ENCODE data around the gene VWA5A. TPM values are rescaled to one million over a fixed set of nuclear protein-coding genes. Genes with fewer than 3 reads are reported as not detected.

VWA5A gene
- total and polyA plus RNA-seq, 2 donors (not counting 1 experiment from before 2014, with no cell fraction given), result 11.9 to 22.3 TPM

DNA sequence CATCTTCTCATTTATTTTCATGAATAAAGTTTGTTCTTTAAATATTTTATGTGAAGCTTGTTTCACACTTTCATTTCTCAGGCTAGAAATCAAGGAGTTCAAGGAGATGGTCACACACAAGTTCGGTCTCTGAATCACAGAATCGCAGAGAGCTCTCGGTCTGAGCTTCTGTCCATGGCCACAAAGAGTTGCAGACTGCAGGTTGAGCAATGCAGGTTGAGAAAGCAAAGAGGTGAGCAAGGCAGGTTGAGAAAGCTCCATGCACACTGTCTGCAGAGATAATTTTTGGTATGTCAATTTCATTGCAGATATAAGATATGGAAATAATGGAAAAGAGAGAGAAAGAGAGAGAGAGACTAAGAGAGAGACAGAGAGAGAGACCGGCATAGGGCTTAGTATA, 32.9 kb upstream of the VWA5A start:
- Histone ChIP-seq H3K4me1 (ENCODE audit: control insufficient read depth, extremely low read depth, insufficient read depth, low read length) (no peaks in the 10 kb centered on the region), H3K27me3 (ENCODE audit: control insufficient read depth, insufficient read depth, low read length) (no peaks in the 10 kb centered on the region), H3K27ac (ENCODE audit: insufficient read depth, low read length) (no peak overlapping the region), H3K79me2 (ENCODE audit: control insufficient read depth, insufficient read depth, low read length) (no peaks in the 10 kb centered on the region), H3K36me3 (ENCODE audit: control insufficient read depth, insufficient read depth, low read length) (no peaks in the 10 kb centered on the region), H3K4me3 (replicated peaks in 1 of 4; ENCODE audit: control extremely low read depth in 1 of 4, insufficient read depth in 1 of 4, low read depth in 3 of 4, low read length in 4 of 4) (no peak overlapping the region), H2AFZ (ENCODE audit: low read length) (no peak overlapping the region), H3K9ac (ENCODE audit: insufficient read depth, low read length) (no peak overlapping the region), H4K20me1 (ENCODE audit: control insufficient read depth, extremely low read depth, insufficient read depth, low read length) (no peaks in the 10 kb centered on the region), H3K9me3 (ENCODE audit: control insufficient read depth, insufficient read depth, low read depth, low read length) (no peaks in the 10 kb centered on the region), H3K4me2 (ENCODE audit: extremely low read depth, insufficient read depth, low read length) (no peak overlapping the region)
- no peak for DNase-seq (ENCODE audit: low read depth in 2 of 2)
- TF ChIP-seq, protein P1, sequence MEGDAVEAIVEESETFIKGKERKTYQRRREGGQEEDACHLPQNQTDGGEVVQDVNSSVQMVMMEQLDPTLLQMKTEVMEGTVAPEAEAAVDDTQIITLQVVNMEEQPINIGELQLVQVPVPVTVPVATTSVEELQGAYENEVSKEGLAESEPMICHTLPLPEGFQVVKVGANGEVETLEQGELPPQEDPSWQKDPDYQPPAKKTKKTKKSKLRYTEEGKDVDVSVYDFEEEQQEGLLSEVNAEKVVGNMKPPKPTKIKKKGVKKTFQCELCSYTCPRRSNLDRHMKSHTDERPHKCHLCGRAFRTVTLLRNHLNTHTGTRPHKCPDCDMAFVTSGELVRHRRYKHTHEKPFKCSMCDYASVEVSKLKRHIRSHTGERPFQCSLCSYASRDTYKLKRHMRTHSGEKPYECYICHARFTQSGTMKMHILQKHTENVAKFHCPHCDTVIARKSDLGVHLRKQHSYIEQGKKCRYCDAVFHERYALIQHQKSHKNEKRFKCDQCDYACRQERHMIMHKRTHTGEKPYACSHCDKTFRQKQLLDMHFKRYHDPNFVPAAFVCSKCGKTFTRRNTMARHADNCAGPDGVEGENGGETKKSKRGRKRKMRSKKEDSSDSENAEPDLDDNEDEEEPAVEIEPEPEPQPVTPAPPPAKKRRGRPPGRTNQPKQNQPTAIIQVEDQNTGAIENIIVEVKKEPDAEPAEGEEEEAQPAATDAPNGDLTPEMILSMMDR (conservative IDR thresholded peaks at IDR 0.05 in 1 of 2, IDR thresholded peaks at IDR 0.05 in 1 of 2; ENCODE audit: low read depth in 1 of 2, low read length in 2 of 2), result no peak
- no peak for TF ChIP-seq EZH2 (IDR thresholded peaks at IDR 0.05; ENCODE audit: low read length, missing control alignments)

DNA sequence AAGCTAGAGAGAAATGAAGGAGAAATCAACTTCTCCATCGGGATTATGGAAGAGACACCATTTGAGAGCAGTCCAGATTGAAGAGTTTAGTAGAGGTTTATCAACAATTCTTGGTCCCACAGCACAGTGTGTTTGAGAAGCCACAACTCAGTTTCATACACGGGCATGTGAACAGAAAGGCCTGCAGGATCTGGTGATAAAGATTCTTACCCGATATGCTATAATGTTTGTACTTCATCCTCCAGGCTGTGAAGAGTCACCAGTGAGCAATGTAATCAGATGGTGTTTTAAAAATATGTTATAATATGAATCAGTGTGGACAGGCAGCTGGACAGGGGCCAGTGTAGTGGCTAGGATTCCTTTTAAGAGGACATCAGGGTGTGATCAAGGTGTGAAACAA, 29.7 kb upstream of the VWA5A start:
- TF ChIP-seq, protein P1 (conservative IDR thresholded peaks at IDR 0.05 in 1 of 2, IDR thresholded peaks at IDR 0.05 in 1 of 2; ENCODE audit: low read depth in 1 of 2, low read length in 2 of 2), result no peak
- TF ChIP-seq EZH2 (IDR thresholded peaks at IDR 0.05; ENCODE audit: low read length, missing control alignments), result no peak
- peak in 1 of 2 donors; percentile 40 for DNase-seq (ENCODE audit: low read depth in 2 of 2)

GRCh38 chr11:124085997-124086846, 29.0 kb upstream of the VWA5A start:
- no peak overlapping the region for H3K9ac ChIP-seq (ENCODE audit: insufficient read depth, low read length)
- no peak overlapping the region for H3K4me2 ChIP-seq (ENCODE audit: extremely low read depth, insufficient read depth, low read length)
- H3K36me3 ChIP-seq (ENCODE audit: control insufficient read depth, insufficient read depth, low read length), result no peaks in the 10 kb centered on the region
- no peak overlapping the region for H3K27ac ChIP-seq (ENCODE audit: insufficient read depth, low read length)
- H2AFZ ChIP-seq (ENCODE audit: low read length), result no peak overlapping the region
- H3K79me2 ChIP-seq (ENCODE audit: control insufficient read depth, insufficient read depth, low read length), result no peaks in the 10 kb centered on the region
- TF ChIP-seq EZH2 (IDR thresholded peaks at IDR 0.05; ENCODE audit: low read length, missing control alignments), result no peak
- TF ChIP-seq, protein P1 (conservative IDR thresholded peaks at IDR 0.05 in 1 of 2, IDR thresholded peaks at IDR 0.05 in 1 of 2; ENCODE audit: low read depth in 1 of 2, low read length in 2 of 2), result no peak
- no peaks in the 10 kb centered on the region for H3K9me3 ChIP-seq (ENCODE audit: control insufficient read depth, insufficient read depth, low read depth, low read length)
- peak in 1 of 2 donors; percentile 26 for DNase-seq (ENCODE audit: low read depth in 2 of 2)
- no peaks in the 10 kb centered on the region for H4K20me1 ChIP-seq (ENCODE audit: control insufficient read depth, extremely low read depth, insufficient read depth, low read length)
- no peak overlapping the region for H3K4me3 ChIP-seq (replicated peaks in 1 of 4; ENCODE audit: control extremely low read depth in 1 of 4, insufficient read depth in 1 of 4, low read depth in 3 of 4, low read length in 4 of 4)
- no peaks in the 10 kb centered on the region for H3K27me3 ChIP-seq (ENCODE audit: control insufficient read depth, insufficient read depth, low read length)
- no peaks in the 10 kb centered on the region for H3K4me1 ChIP-seq (ENCODE audit: control insufficient read depth, extremely low read depth, insufficient read depth, low read length)

More for the DNA sequence above, 29.7 kb upstream of the VWA5A start:
- Histone ChIP-seq H3K27me3 (ENCODE audit: control insufficient read depth, insufficient read depth, low read length) (no peaks in the 10 kb centered on the region), H3K36me3 (ENCODE audit: control insufficient read depth, insufficient read depth, low read length) (no peaks in the 10 kb centered on the region), H3K4me3 (replicated peaks in 1 of 4; ENCODE audit: control extremely low read depth in 1 of 4, insufficient read depth in 1 of 4, low read depth in 3 of 4, low read length in 4 of 4) (no peak overlapping the region), H2AFZ (ENCODE audit: low read length) (no peak overlapping the region), H3K9ac (ENCODE audit: insufficient read depth, low read length) (no peak overlapping the region), H3K27ac (ENCODE audit: insufficient read depth, low read length) (no peak overlapping the region), H3K79me2 (ENCODE audit: control insufficient read depth, insufficient read depth, low read length) (no peaks in the 10 kb centered on the region), H4K20me1 (ENCODE audit: control insufficient read depth, extremely low read depth, insufficient read depth, low read length) (no peaks in the 10 kb centered on the region), H3K9me3 (ENCODE audit: control insufficient read depth, insufficient read depth, low read depth, low read length) (no peaks in the 10 kb centered on the region), H3K4me2 (ENCODE audit: extremely low read depth, insufficient read depth, low read length) (no peak overlapping the region), H3K4me1 (ENCODE audit: control insufficient read depth, extremely low read depth, insufficient read depth, low read length) (no peaks in the 10 kb centered on the region)

Data from fibroblast of lung (primary cell).